Stimulated activated CD4-positive, alpha-beta T cell treated with anti-CD3 and anti-CD28 coated beads, Interleukin-4, amount 100 ng/mL, for 24 hours (primary cell): ENCODE results near the gene OTOR.

Source experiments
- DNase-seq: peaks from one replicate; pipeline ENCODE4 v3.0.0-alpha.2; 2020

Gene OTOR, protein sequence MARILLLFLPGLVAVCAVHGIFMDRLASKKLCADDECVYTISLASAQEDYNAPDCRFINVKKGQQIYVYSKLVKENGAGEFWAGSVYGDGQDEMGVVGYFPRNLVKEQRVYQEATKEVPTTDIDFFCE

DNA sequence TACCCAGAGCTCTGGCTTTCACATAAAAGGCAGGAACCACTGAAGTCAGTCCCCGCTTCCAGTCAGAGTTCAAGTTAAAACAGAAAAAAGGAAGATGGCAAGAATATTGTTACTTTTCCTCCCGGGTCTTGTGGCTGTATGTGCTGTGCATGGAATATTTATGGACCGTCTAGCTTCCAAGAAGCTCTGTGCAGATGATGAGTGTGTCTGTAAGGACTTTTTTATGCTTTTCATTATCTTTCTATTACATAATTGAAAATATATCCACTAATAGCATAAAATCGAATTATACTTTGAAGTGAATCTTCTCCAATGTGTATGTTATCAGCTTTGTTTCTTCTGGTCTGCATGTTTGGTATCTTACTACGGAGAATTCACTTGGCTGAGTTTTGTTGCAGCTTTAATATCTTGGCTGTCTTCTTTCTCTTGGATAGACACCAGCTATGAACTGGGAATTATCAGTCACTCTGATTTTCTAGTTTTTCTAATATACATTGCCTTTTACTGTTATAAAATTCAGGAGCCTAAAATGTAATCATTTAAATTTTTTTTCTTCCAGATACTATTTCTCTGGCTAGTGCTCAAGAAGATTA lies at the start of gene OTOR:
Gene OTOR, plus strand, starts transcription at position 51 of the 593 bp plus-strand sequence. Its CDS starts 44 bp downstream, at position 95.
- DNase-seq: no peak

DNA sequence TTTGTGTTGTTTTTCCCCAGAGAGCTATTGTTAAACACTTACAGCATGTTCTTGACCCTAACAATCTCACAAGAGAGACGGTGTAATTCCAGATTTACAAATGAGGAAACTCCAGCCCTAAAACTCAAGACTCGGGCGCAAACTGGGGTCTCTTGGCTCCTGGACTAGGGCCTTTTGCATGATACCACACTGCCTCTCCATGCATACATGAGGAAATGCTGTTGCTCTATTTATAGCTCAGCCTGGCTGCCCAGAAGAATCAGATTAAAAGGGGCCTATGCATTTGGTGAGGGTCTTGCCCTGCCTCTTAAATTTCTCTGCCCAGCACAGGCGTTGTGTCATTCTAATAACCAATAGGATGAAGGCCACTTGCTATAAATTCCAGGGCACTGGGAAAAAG lies 48.9 kb upstream of the OTOR start:
- no peak for DNase-seq

DNA sequence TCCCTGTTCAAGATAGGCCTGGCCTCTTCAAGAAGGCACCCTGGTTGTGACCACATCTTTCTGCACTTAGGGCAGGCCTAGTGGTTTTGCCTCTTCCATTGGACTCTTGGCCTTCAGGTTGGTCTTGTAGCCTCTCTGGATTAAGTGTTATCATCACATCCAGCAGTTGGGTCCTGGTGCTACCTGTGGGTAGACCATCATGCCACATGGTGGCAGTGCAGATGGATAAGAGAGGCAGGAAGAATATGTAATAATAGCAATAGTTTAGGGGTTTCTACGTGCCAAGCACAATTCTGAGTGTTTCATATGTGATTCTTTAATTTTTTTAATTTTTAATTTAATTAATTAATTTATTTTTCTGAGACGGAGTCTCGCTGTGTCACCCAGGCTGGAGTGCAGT lies 46.9 kb upstream of the OTOR start:
- DNase-seq: no peak

DNA sequence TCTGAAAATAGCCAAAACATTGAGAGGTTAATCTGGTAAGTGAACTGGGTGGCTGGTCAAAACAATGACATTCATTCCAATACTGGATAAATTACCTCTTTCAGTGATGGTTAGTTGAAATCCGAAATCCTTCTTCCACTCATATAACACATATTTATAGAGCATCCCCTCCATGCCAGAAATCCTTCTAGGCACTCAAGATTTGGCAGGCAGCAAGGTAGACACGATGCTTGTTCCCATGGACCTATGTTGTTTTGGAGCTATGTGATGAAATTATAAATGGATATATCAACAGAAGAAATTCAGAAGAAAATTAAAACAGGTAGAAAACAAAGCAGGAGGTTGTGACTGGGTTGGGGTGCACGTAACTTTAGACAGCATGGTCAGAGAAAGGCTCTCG lies 44.6 kb upstream of the OTOR start:
- DNase-seq: no peak

DNA sequence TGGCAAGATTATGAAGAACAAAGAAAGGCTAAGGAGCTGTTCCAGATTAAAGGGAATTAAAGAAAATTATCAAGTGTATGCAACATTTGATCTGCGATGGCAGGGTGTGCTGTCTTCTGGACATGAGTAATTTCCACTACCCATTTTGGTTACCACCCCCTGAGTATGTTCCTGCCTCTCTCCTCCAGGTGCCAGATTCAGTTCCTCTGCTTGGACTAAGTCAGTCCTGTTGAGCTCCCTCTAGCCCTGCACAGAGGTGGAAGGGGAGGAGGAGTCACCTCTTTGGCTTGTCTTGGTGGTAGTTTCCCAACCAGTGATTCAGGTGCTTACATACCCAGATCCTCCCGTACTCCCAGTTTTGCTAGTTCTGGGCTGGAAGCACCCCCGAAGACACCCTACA lies 40.5 kb upstream of the OTOR start:
- DNase-seq: no peak

DNA sequence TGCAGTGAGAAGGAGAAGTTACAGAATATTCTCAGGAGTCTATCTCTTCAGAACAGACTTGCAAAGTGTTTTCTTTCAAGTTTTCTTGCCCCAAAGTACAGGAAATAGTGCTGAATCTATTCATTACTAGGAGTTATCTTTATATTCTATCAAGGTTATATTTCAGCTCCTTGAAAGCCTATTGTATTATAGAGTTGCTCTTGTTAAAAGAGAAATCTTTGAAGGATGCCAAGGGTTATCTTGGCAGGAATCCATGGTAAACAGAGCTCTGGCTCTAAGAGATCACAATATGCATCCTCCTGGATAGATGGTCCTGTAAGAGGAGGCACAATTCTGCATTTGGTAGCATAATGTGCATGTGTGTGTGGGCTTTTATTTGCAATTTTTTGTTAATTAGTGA lies 39.6 kb upstream of the OTOR start:
- DNase-seq: no peak

DNA sequence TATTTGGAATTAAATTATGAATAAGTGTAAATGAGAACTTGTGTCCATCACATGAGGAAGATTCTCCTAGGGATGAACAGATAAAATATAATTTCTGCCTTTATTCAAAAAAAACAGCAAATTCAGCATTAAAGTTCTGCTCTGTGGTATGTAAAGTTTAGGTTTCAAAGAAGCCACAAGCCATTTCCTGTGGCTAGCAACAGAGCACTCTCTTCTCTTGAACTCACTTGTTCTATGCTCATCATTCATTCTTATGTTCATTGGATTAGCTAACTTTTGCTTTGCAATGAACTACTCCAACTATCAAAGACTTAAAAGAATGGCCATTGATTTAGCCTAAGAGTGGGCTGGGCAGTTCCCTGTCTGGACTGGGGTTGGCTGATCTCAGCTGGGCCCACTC lies 39.1 kb upstream of the OTOR start:
- no peak for DNase-seq

DNA sequence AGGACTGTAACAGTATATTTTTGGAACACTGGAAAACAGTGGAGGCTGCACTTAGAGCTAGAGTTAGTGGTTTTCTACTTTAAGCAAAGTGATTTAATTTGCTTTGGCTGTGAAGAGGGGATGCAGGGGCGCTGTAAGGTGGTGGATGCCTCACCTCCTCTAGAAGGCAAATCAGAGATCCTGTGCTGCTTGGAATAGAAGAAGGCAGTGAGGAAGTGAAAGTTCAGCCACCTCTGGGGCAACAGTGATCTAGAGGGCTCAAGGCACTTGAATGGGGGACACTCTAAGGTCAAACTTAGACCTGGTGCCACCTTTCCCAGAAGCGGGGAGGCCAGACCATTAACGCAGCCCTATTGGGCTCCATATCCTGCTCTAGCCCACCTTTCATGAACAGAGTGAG lies 37.4 kb upstream of the OTOR start:
- DNase-seq: no peak

DNA sequence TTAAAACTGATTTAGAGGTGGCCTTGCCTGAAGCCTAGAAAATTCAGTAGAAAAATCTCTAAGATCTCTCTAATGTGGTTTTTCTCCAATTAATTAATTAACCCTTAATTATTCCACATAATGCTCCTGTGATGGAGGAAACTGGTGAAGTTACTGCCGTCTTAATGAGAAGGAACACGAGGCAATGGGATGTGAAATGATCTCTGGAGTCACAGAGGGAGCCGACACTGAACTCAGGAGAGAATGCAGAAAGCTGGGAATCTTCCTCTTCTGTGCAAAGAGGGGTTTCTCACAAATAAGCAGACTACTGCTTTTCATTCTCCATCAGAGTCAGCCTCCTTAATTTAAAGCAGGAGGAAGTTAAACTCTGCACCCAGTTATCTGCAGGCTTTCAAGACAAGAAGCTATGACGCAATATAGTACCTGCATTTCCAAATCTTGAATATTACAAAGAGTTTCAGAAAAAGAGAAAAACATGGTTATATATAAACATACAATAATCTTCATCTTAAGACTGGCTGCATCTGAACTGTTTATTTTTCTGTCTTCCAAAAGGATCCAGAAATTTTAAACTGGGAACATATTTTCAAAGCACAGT lies 36.4 kb upstream of the OTOR start:
- DNase-seq: no peak

DNA sequence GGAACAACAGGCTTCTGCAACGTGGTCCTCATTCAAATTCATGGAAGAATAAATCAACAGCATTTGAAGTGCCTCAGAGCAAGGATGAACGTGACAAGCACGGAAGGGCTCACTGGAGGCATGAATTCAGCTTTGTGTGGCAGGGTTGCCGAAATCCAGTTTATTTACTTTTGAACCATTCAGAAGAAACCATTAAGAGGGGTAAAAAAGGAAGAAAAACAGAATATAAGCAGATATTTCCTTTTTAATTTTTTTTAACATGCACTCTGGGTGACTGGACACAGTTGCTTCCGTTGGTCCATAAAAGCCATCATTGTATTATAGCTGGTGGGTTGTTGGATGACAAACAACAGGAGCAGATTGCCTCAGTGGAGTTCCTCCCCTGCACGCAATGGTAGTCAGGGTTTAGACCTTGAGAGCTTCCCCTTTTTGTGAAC lies 35.6 kb upstream of the OTOR start:
- no peak for DNase-seq

DNA sequence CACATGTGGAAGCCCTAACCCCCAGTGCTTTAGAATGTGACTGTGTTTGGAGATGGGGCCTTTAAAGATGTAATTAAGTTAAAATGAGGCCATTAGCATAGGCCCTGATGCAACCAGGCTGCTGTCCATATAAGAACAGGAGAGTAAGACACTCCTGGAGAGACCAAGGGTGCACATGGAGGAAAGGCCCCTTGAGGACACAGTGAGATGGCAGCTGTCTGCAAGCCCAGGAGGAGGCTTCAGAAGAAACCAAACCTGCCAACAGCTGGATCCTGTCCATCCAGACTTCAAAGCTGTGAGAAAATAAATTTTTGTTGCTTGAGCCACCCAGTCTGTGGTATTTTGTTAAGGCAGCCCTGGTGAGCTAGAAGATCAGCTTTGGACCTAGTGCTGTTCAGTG lies 35.1 kb upstream of the OTOR start:
- DNase-seq: no peak

DNA sequence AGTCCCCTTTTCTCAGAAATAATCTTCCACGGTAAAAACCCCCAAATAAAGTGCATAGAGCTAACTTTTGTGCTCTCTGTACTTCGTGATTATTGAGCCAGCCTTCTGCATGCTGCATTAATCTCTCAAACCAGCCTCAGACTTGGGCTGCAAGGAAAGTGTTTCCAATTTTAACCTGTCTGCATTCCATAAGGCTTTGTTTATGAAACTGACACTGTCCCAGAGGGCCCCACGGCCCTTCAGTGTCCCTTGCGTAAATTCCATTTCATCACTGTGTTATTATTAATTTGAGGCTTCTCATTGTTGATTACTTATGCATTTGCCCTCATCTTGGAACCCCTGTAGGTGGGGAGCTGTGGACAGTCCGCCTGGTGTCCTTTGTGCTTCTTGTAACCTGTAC lies 33.9 kb upstream of the OTOR start:
- DNase-seq: no peak

DNA sequence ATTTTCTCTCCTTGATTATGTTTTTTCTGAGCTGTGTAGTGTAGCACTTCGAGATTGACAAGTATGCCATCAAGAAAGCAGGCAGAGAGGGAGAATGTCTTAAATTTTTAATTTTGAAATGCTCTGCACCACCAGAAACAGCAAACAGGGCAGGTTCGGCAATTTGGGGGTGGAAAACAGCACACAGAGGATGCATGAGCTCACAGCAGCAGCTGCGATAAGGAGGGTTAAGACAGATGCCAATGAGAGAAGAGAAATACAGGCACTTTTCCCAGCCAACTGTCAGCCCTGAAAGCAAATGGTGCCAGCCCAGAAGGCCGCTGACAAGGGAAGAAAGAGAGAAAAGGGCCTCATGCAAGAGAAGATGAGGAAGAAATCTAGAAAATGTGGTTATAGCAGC lies 33.4 kb upstream of the OTOR start:
- no peak for DNase-seq

DNA sequence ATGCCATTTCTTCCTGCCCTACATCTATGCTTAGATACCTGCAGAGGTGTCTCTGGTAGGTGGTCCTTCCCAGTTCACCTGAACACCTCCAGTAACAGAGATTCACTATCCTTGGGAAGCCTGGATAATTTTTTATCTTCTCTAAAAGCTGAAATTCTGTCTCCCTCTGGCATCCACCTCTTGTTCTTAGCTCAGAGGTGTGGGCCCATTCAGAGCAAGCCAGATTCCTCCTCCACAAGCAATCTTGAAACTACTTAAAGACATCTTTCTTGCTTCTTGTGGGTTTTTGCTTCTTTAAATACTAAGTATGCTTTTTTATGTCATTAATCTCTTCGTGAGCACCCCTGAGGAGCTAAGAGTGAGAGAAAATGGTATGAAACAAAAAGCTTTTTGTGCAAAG lies 28.7 kb upstream of the OTOR start:
- DNase-seq: no peak

DNA sequence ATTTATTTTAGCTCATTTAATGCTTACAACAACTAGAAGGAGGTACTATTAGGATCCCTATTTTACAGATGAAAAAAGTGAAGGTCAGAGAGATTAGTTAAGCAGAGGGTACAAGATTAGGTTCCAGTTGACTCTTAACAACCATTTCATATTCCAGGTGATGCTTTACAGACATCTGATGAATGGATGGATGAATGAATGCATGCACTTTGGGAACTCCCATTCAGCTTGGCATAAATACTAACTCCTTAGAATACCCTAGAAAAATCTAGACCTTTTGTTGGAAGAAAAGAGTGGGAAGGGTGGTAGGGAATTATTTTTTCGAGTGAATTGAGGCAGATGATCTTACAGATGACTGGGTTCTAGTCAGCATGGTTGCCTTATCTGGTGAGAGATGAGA lies 19.1 kb upstream of the OTOR start:
- DNase-seq: no peak

DNA sequence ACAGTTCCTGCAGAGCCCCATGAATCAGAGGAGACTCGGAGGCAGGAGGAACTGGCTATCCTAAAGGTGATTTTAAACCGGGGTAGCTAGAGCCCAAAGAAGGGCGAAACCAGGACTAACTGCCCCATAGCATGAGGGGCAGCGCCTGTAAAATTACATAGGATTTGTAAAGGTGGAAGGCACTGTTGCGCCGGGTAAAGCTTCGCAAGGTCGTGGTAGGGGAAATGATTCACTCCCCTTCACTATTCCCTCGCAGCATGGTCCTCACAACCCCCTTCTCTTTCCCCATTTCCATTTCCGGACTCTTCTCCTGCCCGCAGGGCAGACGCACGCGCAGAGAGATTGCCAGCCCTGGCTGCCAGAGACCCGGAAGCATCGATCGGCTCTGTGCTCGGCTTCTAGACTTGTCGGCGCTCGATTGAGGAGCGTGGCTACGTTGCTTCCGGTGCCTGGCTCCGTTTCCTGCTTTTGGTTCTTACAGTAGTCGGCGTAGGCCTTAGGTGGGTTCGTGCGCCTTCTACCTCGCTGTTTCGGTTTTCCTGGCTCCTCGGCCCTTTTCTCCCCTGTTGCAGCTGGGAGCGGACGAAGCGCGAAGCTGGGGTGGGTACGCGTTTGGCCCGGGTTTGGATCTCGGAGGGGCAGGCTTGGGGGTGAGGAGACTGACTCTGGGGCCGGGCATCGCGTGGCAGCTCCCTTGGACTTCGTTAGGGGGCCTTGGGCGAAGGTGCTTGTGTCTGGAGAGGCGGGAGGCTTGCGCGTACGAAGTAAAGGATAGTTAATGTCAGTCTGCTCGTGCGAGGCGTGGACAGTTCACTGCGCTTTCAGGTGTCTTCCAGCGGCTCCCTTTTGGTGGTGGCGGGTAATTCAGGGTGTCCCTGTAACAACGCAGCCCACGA lies 18.3 kb upstream of the OTOR start, which contains the start of gene SNRPB2:
Gene SNRPB2, plus strand, starts transcription at position 462 of the 896 bp plus-strand sequence. CDS start 1,677 bp downstream, outside the sequence.
- DNase-seq: peak; percentile 92

DNA sequence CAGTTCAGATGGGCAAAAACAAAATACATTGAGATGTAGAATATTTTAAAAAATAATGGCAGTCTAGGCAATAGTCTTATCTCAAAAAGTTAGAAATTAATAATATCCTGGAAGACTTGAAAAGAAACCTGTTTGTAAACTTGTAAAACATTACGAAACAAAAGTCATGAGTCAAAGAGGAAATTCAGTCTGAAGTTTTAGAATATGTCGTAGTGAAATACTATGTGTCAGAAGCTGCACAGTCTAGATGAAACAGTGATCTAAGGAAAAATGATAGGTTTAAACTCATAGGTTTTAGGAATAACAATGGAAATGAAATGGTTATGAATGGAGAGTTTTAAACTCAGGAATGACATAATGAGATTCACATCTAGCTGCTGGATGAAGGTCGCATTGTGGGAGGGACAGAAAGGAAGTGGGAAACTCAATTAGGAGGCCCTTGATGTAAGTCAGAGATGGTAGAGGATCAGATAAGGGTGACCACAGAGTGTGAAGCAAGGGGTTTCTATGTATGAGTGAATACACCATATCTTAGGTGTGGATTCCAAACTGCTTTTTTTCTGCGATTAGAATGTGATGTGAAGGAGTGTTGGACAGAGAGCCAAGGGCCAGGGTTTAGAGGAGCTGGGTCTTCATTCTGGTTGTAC lies 15.5 kb upstream of the OTOR start:
- no peak for DNase-seq

DNA sequence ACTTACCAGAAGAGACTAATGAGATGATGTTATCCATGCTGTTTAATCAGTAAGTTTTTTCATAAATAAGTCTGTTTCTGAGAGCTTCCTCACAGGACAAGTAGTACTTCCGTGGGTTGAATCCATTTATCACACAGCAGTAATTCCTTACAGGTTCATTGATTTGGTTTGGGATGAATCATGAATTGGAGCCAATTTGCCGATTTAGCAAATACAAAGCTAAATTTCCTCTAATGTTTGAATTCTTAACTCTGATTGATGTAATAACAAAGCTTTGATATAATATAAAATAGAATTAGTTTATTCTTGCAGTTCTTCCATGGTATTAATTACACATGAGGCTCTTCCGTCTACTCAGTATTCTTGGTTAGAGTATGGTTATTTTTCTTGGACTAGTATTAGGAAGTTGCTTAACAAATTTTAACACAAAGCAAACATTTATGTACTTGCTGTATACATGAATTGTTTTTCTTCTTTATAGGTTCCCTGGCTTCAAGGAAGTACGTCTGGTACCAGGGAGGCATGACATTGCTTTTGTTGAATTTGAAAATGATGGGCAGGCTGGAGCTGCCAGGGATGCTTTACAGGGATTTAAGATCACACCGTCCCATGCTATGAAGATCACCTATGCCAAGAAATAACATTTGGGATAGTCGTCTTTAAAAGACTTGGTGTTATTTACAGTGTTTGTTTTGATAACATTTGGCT lies 7.6 kb upstream of the OTOR start:
- no peak for DNase-seq

DNA sequence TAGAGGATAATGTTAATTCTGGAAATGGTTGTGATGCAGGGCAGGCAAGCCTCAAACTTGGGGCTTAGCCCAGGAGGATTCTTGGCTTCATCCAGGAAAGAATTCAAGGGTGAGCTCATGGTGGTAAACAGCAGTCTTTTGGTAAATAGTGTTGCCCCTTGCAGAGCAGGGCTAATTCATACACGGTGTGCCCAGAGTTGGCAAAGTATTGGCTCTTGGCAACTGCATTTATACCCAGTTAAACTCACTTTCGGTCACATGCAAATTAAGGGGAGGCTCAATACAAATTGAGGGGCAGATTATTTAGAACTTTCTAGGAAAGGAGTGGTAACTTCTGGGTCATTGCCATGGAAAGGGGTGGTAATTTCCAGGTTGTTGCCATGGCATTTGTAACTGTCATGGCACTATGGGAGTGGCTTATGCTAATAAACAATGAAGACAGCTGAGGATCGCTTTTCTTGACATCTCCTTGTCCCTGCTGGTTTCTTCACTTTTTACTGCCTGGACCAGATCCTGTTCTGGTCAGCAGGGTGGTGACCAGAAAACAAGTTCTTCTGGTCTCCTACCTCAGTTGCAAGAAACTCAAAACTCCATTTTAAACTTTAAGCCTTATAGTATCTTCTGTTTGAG lies 3.9 kb upstream of the OTOR start:
- DNase-seq: no peak

DNA sequence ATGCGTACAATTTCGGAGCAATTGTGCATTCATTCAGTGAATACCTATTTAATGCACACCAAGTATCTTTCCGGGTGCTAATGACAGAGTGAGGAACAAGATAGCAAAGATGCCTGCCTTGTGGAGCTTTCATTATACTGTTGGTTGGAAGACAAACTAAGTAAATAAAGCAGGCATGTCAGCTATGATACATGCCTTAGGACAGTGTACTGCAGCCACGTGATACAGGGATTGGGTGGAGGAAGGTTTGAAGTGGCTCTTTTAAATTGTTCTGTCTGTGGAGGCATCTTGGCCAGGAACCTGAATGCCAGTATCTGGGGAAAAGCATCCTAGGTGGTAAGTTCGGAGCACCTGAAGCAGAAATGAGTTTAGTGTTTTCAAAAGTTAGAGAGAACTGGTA lies 3.0 kb upstream of the OTOR start:
- DNase-seq: no peak

DNA sequence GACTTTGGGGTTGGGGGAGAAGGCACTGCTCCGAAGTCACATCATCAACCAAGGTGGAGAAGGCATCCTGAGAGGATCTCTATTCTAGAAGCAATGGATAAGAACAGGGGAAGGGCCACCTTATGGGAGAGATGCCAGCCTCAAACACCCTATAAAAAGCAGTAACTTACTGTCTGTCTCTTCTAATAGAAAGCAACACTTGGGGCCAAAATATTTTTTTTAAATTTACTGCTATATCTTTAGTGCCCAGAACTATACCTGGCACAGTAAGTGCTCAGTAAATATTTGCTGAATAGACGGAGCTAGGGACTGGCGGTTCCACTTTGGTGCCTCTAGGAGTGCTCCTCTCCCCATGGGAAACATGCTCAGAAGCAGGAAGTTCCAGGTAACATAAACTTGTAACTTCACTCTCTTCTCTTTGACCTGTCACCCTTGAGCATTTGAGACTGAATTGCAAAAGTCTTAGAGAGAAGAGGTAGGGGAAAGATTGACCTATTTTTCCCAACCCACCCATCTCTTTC lies 807 bp upstream of the OTOR start:
- DNase-seq: no peak

DNA sequence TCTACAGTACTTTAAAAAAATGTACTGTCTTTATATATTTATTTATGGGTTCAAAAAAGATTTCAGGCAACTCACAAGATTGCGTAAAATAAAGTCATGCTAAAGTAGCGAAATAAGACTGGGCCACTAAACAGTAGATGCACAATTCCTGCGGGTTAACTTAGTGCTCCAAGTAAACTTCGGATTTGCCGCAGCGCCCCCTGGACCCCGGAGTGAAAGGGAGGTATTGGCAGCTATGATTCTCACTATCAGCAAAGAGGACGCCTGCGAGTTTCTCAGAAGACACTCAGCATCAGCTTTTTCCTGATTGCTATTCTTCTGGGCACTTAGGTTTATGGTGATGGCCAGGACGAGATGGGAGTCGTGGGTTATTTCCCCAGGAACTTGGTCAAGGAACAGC lies 1.4 kb downstream of the OTOR start:
- DNase-seq: no peak
